ENCODE results near the gene TSPAN17.

- TF ChIP-seq CTCF (IDR thresholded peaks at IDR 0.05), result no peak
- TF ChIP-seq ZFX (IDR thresholded peaks at IDR 0.05; ENCODE audit: borderline replicate concordance), result no peak
These were observed 18.2 kb downstream of the TSPAN17 start for GRCh38 chr5:176665517-176665916.
